ENCODE measurements around the gene LDB3. TPM values are rescaled to one million over a fixed set of nuclear protein-coding genes. Genes with fewer than 3 reads are reported as not detected.

Gene LDB3
- under 0.01 TPM in 1 of 2 replicates, not detected in the other for total RNA-seq

GRCh38 chr10:86668297-86669165 lies at the start of gene LDB3:
Gene LDB3, plus strand, starts transcription at chr10:86668511. Its CDS starts 181 bp downstream, at chr10:86668692.

GRCh38 chr10:86654411-86655172 lies 13.7 kb upstream of the LDB3 start, which contains the start of gene OPN4:
Gene OPN4, plus strand, starts transcription at chr10:86654547. Its CDS starts 237 bp downstream, at chr10:86654784.

GRCh38 chr10:86756511-86757112 lies 88.3 kb downstream of the LDB3 start, which contains the start of gene BMPR1A:
Gene BMPR1A, plus strand, starts transcription at chr10:86756619. Its CDS starts 119,400 bp downstream, at chr10:86876019.

Other genes starting within 250 kb of the LDB3 start
- gene WAPL, start 146.7 kb upstream of the LDB3 start, total RNA-seq: 44.3 and 52.1 TPM in 2 replicates
- gene OPN4, start 14.0 kb upstream of the LDB3 start, total RNA-seq: not detected in 2 replicates
- gene BMPR1A, start 88.1 kb downstream of the LDB3 start, total RNA-seq: 54.8 and 73.9 TPM in 2 replicates